ENCODE results near the gene IDH3B. TPM values are rescaled to one million over a fixed set of nuclear protein-coding genes. Genes with fewer than 3 reads are reported as not detected.

Gene IDH3B
- polyA plus RNA-seq, 3 donors, result 102 to 224 (median 103) TPM

DNA sequence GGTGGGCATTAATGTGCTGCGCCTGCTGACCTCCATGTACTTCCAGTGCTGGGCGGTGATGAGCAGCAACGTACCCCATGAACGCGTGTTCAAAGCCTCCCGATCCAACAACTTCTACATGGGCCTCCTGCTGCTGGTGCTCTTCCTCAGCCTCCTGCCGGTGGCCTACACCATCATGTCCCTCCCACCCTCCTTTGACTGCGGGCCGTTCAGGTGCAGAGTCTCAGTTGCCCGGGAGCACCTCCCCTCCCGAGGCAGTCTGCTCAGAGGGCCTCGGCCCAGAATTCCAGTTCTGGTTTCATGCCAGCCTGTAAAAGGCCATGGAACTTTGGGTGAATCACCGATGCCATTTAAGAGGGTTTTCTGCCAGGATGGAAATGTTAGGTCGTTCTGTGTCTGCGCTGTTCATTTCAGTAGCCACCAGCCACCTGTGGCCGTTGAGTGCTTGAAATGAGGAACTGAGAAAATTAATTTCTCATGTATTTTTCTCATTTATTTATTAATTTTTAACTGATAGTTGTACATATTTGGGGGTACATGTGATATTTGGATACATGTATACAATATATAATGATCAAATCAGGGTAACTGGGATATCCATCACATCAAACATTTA, 46.8 kb downstream of the IDH3B start:
- no peak overlapping the region for H3K4me2 ChIP-seq (replicated peaks; ENCODE audit: extremely low read depth, low read length, poor library complexity, severe bottlenecking)
- Mint-ChIP-seq H3K9me3 (peaks cover 0 to 15% (median 4%) of the 10 kb centered on the region in 7 donors), H3K4me3 (no peak overlapping the region), H3K27me3 (ENCODE audit: low read depth in 3 of 3) (peaks cover 9 to 24% (median 15%) of the 10 kb centered on the region in 3 donors), H3K36me3 (no peaks in the 10 kb centered on the region), H3K4me1 (no peaks in the 10 kb centered on the region), H3K27ac (no peak overlapping the region)
- no peaks in the 10 kb centered on the region for H3K79me2 ChIP-seq (ENCODE audit: insufficient read depth, low read length)
- H4K20me1 ChIP-seq (ENCODE audit: insufficient read depth, low read length), result no peaks in the 10 kb centered on the region
- no peaks in the 10 kb centered on the region for H3K4me1 ChIP-seq (ENCODE audit: control insufficient read depth in 1 of 2, insufficient read depth in 2 of 2, low read length in 2 of 2)
- no peak overlapping the region for H2AFZ ChIP-seq (ENCODE audit: insufficient read depth, low read depth, low read length, poor library complexity, severe bottlenecking)
- no peak for DNase-seq
- H3K27ac ChIP-seq (ENCODE audit: low read depth in 1 of 2, low read length in 2 of 2), result no peak overlapping the region
- no peaks in the 10 kb centered on the region for H3K27me3 ChIP-seq (ENCODE audit: control insufficient read depth in 2 of 2, insufficient read depth in 2 of 2, low read length in 2 of 2)
- no peaks in the 10 kb centered on the region for H3K36me3 ChIP-seq (replicated peaks in 1 of 2; ENCODE audit: control insufficient read depth in 1 of 2, insufficient read depth in 2 of 2, low read length in 2 of 2)
- TF ChIP-seq, protein P1, sequence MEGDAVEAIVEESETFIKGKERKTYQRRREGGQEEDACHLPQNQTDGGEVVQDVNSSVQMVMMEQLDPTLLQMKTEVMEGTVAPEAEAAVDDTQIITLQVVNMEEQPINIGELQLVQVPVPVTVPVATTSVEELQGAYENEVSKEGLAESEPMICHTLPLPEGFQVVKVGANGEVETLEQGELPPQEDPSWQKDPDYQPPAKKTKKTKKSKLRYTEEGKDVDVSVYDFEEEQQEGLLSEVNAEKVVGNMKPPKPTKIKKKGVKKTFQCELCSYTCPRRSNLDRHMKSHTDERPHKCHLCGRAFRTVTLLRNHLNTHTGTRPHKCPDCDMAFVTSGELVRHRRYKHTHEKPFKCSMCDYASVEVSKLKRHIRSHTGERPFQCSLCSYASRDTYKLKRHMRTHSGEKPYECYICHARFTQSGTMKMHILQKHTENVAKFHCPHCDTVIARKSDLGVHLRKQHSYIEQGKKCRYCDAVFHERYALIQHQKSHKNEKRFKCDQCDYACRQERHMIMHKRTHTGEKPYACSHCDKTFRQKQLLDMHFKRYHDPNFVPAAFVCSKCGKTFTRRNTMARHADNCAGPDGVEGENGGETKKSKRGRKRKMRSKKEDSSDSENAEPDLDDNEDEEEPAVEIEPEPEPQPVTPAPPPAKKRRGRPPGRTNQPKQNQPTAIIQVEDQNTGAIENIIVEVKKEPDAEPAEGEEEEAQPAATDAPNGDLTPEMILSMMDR (IDR thresholded peaks at IDR 0.05), result no peak
- WGBS (ENCODE audit: insufficient coverage), result 81% methylated on average over 12 of the region's 16 CpGs
- no peak overlapping the region for H3K9ac ChIP-seq (ENCODE audit: insufficient read depth, low read length, poor library complexity, severe bottlenecking)
- intact Hi-C loops (cut with micrococcal nuclease), result no loop called here
- H3K4me3 ChIP-seq (replicated peaks in 1 of 3; ENCODE audit: low read depth in 2 of 3, low read length in 3 of 3), result no peak overlapping the region
- H3K9me3 ChIP-seq (replicated peaks in 1 of 2; ENCODE audit: control insufficient read depth in 1 of 2, insufficient read depth in 1 of 2, low read length in 2 of 2), result no peaks in the 10 kb centered on the region

DNA sequence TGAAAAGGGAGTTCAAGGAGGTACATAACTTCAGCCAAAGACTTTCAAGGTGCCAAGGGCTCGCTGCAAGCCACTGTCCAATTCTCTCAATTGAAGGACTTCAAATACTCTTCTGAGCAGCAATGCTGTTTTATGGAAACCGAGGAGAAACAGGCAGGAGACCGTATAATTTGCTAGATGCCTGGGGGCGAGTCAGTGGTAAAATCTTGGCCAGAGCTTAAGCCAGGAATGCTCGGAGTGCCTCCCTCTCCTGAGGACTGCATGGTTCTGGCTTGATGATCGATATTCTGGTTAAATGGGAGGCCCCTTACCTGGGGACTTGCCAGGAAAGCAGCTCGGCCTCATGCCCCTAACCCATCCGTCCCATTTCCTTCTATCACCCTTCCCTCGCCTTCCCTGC, 47.4 kb downstream of the IDH3B start:
- H3K9me3 Mint-ChIP-seq, result peaks cover 0 to 15% (median 4%) of the 10 kb centered on the region in 7 donors
- TF ChIP-seq, protein P1 (IDR thresholded peaks at IDR 0.05), result no peak
- intact Hi-C loops (cut with micrococcal nuclease), result no loop called here
- Histone ChIP-seq H3K27me3 (ENCODE audit: control insufficient read depth in 2 of 2, insufficient read depth in 2 of 2, low read length in 2 of 2) (no peaks in the 10 kb centered on the region), H3K4me1 (ENCODE audit: control insufficient read depth in 1 of 2, insufficient read depth in 2 of 2, low read length in 2 of 2) (no peaks in the 10 kb centered on the region), H3K4me2 (replicated peaks; ENCODE audit: extremely low read depth, low read length, poor library complexity, severe bottlenecking) (no peak overlapping the region), H3K9ac (ENCODE audit: insufficient read depth, low read length, poor library complexity, severe bottlenecking) (no peak overlapping the region), H3K4me3 (replicated peaks in 1 of 3; ENCODE audit: low read depth in 2 of 3, low read length in 3 of 3) (no peak overlapping the region), H3K79me2 (ENCODE audit: insufficient read depth, low read length) (no peaks in the 10 kb centered on the region), H3K27ac (ENCODE audit: low read depth in 1 of 2, low read length in 2 of 2) (no peak overlapping the region), H2AFZ (ENCODE audit: insufficient read depth, low read depth, low read length, poor library complexity, severe bottlenecking) (no peak overlapping the region), H3K36me3 (replicated peaks in 1 of 2; ENCODE audit: control insufficient read depth in 1 of 2, insufficient read depth in 2 of 2, low read length in 2 of 2) (no peaks in the 10 kb centered on the region), H3K9me3 (replicated peaks in 1 of 2; ENCODE audit: control insufficient read depth in 1 of 2, insufficient read depth in 1 of 2, low read length in 2 of 2) (no peaks in the 10 kb centered on the region), H4K20me1 (ENCODE audit: insufficient read depth, low read length) (no peaks in the 10 kb centered on the region)
- no peaks in the 10 kb centered on the region for H3K4me1 Mint-ChIP-seq
- no peak overlapping the region for H3K4me3 Mint-ChIP-seq
- no peaks in the 10 kb centered on the region for H3K36me3 Mint-ChIP-seq
- H3K27ac Mint-ChIP-seq, result no peak overlapping the region
- H3K27me3 Mint-ChIP-seq (ENCODE audit: low read depth in 3 of 3), result peaks cover 13 to 24% (median 15%) of the 10 kb centered on the region in 3 donors
- WGBS (ENCODE audit: insufficient coverage), result 90% methylated on average over 7 of the region's 9 CpGs
- DNase-seq, result no peak

Measured in CD14-positive monocyte (primary cell).